Activated naive CD4-positive, alpha-beta T cell (primary cell): ENCODE measurements around the gene DCDC2.
"Not testable (repeated sequence)": the region's sequence is repeated elsewhere in the genome, so short reads cannot be mapped to it uniquely, and the experiment has no call there.

ENCODE experiments used
- DNase-seq, 4 experiments: peaks; one replicate each; lab custom pipeline; 2025; lab: John Stamatoyannopoulos, UW

DCDC2 gene

GRCh38 chr6:24357336-24358218 is at the start of gene DCDC2:
TSS of gene DCDC2 (minus strand) at chr6:24358059. CDS start at chr6:24357750, 309 bp downstream.
- peak in 3 of 4 experiments; percentile 3 to 28 (median 14) for DNase-seq

GRCh38 chr6:24405262-24405661 is 47.4 kb upstream of the DCDC2 start:
- no peak for DNase-seq

DNA sequence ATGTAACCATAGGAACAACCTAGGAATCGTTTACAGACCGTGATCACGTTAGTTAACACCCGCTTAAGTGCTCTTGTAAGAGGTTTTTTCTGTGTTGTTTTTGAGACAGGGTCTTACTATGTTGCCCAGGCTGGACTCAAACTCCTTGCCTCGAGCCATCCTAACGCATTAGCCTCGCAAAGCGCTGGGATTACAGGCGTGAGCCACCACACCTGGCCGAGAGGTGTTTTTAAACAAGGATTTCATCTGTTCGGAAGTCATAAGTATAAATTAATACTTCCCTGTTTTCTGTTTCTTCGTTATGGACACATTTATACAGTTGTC is 45.6 kb upstream of the DCDC2 start:
- no peak for DNase-seq

DNA sequence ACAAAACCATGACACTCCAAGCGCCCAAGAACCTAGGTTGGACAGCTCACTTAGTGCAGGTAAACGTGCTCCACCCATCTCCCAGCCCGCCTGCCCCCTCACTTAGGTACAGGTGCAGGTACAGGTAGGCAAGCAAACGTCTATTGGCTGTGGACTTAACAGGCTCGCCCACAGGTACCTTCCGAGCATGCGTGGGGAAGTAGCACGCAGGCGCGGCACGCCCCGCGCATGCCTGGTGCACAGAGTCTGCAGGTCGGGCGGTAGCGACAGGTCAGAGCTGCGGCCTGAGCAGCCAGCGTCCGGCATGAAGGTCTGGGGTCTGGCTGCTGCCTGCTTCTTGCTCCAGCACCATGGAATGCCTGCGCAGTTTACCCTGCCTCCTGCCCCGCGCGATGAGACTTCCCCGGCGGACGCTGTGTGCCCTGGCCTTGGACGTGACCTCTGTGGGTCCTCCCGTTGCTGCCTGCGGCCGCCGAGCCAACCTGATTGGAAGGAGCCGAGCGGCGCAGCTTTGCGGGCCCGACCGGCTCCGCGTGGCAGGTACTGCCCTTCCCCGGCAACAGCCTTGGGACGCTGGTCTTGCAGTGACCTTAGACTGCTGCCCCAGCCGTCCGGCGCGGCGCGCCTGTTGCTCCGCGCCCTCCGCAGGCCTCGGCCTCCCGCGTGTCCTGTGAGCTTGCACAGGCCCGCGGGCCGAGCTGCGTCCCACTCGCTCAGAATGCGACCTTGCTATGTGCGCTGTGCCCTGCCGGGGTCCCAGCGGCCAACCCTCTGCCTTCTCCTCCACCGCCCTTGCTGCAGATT is 45.0 kb upstream of the DCDC2 start, which contains the start of gene MRS2:
Gene MRS2, plus strand, starts transcription at position 240 of the 804 bp plus-strand sequence. Its CDS starts 111 bp downstream, at position 351.
- DNase-seq = peak; percentile 24 to 67 (median 40)

GRCh38 chr6:24401458-24401857 is 43.6 kb upstream of the DCDC2 start:
- DNase-seq = no peak

DNA sequence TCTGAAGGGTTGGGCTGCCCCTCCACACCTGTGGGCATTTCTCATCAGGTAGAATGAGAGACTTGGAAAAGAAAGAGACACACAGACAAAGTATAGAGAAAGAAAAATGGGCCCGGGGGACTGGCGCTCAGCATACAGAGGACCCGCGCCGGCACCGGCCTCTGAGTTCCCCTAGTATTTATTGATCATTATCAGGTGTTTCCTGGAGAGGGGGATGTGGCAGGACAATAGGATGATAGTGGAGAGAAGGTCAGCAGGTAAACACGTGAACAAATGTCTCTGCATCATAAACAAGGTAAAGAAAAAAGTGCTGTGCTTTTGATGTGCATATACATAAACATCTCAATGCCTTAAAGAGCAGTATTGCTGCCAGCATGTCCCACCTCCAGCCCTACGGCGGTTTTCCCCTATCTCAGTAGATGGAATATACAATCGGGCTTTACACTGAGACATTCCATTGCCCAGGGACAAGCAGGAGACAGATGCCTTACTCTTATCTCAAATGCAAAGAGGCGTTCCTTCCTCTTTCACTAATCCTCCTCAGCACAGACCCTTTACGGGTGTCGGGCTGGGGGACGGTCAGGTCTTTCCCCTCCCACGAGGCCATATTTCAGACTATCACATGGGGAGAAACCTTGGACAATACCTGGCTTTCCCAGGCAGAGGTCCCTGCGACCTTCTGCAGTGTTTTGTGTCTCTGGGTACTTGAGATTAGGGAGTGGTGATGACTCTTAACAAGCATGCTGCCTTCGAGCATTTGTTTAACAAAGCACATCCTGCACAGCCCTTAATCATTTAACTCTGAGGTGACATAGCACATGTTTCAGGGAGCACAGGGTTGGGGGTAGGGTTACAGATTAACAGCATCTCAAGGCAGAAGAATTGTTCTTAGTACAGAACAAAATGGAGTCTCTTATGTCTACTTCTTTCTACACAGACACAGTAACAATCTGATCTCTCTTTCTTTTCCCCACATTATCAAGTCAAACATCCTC is 42.5 kb upstream of the DCDC2 start:
- not testable (repeated sequence) for DNase-seq

DNA sequence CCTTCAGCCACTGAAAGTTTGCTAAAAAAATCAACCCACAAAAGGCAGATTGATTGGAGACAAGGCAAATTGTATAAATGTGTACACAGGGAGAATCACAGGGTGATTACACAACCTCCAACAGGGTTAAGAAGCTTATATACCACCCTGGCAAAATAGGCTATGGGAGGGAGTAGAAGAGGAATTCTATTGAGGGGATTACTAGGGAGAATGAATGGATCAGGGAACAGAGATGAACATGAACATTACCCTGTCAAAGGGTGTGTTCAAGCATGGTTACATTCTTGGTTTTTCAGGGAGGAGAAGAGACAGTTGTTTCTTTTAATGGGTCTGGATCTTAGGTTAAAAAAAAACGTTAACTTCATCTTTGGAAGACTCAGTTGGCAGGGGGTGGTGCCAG is 39.8 kb upstream of the DCDC2 start:
- no peak for DNase-seq

GRCh38 chr6:24396824-24397223 is 39.0 kb upstream of the DCDC2 start:
- no peak for DNase-seq

GRCh38 chr6:24394780-24395437 is 37.0 kb upstream of the DCDC2 start:
- no peak for DNase-seq

- no peak for DNase-seq
These were observed 36.4 kb upstream of the DCDC2 start for GRCh38 chr6:24394061-24394779.

DNA sequence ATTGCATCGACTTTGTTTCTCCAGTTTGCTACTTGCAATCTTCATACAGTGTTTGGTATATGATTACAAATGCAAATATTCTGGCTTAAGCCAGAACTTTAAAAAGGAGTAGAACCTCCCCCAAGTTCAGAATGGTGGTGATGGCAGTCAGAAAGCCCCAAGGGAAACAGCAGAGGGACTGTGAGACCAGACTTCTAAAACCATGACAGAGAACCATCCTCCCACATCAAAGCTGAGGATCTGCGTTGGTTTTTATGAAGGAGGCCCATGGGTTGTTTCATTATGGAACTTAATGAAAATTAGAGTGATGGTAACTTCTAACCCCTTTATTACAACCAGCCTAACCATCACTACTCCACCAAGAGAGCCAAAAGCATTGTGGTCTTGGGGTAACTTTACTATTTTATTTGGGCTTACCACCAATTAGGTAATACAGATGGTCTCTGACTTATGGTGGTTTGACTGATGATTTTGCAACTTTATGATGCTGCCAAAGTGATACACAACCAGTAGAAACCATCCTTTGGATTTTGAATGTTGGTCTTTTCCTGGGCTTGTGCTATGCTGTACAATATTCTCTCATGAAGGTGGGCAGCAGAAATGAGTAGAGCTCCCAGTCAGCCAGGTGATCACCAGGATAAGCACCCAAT is 34.0 kb upstream of the DCDC2 start:
- DNase-seq = no peak

DNA sequence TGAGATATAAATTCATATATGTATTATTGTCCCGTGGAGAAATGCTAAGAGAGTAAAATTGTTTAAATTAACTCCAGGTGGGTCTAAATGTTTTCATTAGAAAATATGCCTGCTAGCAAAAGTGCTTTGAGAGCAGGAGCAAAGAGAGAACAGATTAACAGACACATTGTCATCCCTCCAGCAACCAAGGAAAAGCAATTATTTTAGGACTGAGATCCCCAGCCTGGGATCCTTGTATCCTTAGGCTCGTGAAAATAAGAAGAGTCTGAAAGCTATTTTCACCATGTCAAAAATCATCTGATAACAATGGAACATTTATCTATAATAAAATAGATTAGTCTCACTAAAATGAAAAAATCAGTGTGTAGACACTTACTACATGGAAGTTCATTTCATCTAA is 33.3 kb upstream of the DCDC2 start:
- no peak for DNase-seq

GRCh38 chr6:24387818-24388217 is 30.0 kb upstream of the DCDC2 start:
- DNase-seq = no peak

- no peak for DNase-seq
These were observed 27.8 kb upstream of the DCDC2 start for GRCh38 chr6:24385536-24386269.

DNA sequence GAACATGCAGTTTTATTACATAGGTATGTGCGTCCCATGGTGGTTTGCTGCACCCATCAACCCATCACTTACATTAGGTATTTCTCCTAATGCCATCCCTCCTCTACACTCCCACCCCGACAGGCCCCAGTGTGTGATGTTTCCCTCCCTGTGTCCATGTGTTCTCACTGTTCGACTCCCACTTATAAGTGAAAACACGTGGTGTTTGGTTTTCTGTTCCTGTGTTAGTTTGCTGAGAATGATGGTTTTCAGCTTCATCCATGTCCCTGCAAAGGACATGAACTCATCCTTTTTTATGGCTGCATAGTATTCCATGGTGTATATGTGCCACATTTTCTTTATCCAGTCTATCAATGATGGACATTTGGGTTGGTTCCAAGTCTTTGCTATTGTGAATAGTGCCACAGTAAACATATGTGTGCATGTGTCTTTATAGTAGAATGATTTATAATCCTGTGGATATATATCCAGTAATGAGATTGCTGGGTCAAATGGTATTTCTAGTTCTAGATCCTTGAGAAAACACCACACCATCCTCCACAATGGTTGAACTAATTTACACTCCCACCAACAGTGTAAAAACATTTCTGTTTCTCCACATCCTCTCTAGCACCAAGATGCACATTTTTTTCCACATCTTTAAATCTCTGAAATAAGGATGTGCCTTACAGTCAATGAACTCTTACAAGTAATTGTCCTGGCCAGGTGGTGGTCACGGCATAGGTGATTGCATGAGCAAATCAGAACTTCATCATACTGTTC is 26.7 kb upstream of the DCDC2 start:
- not testable (repeated sequence) for DNase-seq

DNA sequence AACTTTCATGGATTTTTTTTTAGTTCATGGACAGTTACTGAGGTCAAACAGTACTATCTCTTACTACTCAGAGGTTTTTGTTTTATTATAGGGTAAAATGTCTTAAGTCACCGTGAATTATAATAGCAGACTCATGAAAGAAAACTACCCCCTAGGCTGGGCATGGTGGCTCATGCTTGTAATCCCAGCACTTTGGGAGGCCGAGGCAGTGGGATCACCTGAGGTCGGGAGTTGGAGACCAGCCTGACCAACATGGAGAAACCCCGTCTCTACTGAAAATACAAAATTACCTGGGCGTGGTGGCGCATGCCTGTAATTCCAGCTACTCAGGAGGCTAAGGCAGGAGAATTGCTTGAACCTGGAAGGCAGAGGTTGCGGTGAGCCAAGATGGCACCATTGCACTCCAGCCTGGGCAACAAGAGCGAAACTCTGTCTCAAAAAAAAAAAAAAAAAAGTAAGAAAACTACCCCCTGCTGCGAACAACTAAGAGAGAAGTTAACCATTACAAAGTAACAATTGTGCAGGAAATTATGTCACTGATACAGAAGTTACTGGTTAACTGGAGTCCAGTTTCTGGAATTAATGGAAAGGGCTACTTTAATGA is 25.1 kb upstream of the DCDC2 start:
- DNase-seq = not testable (repeated sequence)

GRCh38 chr6:24382220-24382540 is 24.3 kb upstream of the DCDC2 start:
- DNase-seq = no peak
